GM18508 (cell line): ENCODE results near the gene NEIL1.

Experiments
- ATAC-seq: cut with Tn5 transposase; IDR thresholded peaks from one replicate; pipeline ENCODE4 v1.9.1; 2021; ENCODE audit warnings: moderate number of reproducible peaks; ENCODE audit not compliant: insufficient read depth, unreplicated experiment

The NEIL1 gene

DNA sequence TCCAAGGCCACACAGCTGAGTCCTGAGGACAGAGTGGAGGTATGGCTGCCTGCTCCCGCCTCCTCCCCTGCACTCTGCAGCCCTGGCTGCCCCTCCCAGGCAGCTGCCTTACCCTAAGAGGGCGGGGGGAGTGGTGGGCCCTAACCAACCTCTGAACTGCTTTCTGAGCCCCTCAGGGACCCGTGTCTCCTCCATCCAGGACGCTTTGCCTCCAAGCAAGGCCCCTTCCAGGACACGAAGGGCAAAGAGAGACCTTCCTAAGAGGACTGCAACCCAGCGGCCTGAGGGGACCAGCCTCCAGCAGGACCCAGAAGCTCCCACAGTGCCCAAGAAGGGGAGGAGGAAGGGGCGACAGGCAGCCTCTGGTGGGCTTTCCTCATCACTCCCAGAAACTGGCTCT lies 7.6 kb downstream of the NEIL1 start:
- no peak for ATAC-seq

DNA sequence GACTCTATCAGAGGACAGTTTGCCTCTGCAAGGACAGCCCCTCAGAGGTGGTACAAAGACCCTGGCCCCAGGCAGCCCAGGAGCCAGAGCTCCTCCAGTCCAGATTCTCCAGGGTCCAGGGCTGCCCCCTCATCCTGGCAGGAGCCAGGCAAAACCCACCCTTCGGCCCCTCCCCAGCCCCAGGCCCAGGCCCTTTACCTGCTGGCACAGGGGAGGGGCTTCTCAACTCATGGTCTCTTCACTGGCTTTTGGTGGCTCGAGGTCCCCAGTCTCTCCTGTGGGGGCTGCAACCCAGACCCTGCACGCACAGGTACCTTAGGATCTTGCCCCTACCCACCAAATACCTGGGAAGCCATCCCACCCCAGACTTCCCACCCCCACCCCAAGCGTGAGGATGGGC lies 8.5 kb downstream of the NEIL1 start:
- ATAC-seq = no peak

DNA sequence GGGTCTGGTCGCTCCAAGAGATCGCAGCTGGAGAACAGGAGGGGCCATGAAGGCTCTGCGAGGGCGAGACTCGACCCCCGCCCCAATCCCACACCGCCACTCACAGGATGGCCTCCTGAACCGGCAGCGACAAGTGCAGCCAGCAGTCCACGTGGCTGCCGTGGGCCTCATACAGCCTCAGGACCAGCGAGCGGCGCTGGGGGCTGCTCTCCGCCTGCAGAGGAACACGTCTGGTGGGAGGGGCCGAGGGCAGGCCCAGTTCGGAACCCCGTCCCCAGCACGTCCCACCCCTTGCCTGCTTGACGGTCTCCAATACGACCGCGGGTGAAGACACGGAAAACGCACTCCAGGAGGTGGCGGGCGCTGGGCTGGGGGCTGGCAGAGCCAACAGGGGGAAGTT lies 9.2 kb downstream of the NEIL1 start:
- no peak for ATAC-seq

DNA sequence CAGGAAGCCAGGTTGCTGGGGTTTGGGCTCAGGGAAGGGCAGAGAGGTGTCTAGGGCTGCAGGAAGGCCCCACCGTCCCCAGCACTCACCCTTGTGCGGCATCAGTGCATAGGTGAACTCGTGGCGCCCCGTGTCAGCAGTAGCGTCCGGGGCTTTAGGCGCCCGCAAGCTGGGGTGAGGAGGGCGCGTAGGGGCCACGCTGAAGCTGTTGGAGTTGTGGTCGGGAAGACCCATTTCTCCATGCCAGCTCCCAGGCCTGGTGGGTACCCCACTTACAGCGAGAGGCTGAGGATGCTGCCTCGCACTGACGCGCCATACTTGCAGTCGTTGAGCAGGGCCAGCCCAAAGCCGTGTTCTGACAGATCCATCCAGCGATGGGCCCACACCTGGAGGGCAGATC lies 9.7 kb downstream of the NEIL1 start:
- ATAC-seq = no peak

DNA sequence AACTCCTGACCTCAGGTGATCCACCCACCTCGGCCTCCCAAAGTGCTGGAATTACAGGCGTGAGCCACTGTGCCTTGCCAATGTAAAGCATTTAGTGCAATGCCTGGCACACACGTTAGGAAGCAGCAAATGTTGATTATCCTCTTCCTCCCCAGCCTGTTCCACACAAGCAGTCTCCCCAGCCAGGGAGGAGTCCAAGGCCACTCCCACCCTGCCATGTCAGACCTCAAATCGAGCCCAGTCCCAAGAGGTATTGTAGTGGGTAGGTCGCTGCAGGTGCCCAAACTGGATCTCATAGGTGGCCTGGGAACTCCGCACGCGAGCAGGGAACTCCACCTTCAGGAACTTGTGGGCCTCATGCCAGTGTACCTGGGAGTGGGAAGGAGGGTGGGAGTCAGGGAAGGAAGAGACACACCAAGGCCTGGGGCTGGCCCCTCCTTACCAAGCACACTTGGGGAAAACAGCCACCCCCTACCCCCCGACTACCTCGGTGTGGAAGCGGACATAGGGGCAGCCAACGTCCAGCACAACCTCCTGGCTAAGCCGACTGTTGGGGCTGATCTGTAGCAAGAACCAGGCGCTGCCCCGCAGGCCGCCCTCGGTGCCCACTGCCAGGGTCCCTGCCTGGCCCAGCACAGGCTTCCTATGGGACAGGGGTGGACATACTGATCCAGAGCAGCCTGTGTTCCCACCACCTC lies 11.3 kb downstream of the NEIL1 start:
- no peak for ATAC-seq

DNA sequence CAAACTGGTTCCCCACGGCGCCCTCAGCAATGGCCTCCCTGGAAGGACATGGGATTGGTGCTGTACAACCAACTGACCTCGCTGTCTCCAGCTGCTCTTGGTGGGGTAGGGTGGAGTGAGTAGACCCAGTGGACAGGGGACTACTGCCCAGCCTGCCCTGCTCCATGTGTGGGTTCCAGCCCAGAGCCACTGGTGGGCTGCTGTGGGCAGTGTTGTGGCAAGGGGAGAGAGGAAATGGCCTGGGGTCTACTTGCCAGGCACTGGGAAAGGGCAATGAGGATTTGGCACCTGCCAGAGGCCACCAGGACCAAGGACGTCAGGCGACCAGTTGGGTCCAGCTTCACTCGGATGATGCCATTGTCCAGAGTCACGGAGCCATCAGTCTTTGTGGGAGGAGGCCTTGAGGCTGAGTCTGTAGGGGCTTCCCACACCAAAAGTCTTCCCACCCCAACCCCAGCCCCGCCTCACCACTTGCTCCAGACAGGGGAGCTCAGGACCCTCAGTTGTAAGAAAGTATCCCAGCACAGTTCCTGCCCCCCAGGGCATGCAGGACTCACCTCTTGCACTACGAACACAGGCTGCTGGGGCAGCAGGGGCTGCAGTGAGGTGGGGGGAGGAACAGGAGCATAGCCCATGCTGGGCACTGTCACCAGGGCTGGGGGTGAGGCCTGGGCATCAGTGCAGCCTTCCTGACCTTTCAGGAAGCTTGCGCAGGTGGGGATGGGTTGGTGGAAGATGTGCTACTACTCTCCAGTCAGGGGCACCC lies 12.1 kb downstream of the NEIL1 start:
- no peak for ATAC-seq

DNA sequence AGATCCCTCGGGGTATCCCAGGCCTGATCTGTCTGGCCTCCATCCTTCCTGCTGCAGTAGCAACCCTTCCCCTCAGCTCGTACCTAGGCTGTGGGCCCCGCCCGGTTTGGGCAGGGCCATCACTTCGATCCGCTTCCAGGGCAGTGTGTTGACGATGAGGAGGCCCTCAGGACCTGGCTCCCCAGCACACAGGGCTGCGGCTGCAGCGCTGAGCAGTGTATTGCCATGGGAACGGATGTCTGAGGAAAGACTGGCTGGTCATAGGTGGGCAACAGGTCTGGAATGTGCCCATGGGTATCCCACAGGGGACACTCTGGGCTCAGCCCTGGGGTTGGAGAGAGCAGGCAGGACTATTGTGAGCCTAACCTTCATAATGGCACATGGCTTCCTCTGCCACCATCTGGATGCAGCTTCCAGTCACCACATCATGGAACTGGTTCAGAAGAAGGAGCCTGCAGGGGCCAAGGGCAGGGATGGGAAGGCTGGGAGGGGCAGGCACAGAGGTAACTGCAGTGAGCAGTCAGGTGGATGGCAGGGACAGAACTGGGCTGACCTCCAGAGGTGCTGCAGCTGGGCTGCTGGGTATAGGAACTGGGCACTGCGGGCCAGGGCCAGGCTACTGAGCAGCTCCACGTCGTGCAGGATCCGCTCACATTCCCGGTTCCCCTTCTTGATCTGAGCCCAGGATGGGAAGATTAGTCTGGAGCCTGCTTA lies 12.9 kb downstream of the NEIL1 start:
- ATAC-seq = no peak

DNA sequence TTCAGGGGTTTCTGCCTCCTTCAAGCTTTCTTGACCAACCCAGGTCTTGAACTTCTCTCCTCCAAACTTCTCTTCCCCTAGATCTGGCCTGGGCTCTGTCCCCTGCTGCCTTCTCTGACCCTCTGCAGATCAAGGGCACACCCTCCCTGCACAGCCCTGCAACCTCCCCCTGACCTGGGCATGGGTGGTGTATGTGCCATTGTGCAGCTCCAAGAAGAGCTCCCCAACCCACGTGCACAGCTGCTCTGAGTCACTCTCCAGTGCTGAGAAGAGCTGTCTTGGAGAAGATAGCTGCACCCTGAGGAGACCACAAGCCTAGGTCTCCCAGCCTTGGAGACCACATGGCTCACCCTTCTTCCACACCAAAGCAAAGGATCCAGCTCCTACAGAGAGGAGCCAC lies 13.6 kb downstream of the NEIL1 start:
- no peak for ATAC-seq

DNA sequence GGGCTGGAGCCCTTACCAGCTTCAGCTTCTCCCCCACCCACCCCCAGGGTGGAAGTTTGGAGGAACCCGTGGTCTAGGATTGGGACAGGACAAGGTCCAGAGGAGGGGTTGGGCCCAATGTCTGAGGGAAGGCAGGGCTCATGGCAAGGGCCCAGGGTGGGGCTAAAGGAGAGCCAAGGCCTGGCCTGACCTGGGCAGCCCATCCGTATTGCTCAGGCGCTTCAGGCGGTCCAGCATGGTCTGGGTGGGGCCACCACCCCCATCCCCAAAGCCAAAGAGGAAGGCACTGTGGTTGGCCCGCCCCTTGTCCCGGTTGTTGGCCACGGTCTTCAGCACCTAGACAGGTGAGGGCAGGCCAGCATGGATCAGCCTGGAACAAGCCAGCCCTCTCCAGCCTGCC lies 14.0 kb downstream of the NEIL1 start:
- ATAC-seq = no peak

DNA sequence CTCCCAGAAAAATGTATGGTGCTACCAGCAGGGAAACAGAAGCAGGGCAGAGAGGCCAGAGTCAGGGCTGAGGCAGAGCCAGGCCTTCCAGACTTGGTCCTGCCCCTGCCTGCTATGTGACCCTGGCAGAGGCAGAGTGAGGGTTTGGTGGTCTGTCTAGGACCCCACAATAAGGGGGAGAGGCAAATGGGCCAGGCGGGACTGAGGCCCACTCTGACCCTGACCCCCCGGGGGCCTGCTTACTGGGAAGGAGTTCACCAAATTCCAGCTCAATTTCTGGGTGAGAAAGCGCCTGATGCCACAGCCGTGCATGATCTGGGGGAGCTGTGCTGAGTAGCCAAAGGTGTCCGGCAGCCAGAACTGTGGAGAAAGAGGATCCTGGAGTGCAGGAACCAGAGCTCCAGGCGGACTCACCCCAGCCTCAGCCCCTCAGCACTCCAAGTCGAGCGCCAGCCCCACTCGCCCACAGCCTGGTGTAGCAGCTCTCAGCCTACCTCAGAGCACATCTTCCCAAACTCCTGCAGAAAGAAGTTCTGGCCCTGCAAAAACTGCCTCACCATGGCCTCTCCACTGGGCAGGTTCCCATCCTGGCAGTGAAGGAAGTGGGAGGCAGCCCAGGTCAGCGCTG lies 14.6 kb downstream of the NEIL1 start:
- ATAC-seq = no peak

DNA sequence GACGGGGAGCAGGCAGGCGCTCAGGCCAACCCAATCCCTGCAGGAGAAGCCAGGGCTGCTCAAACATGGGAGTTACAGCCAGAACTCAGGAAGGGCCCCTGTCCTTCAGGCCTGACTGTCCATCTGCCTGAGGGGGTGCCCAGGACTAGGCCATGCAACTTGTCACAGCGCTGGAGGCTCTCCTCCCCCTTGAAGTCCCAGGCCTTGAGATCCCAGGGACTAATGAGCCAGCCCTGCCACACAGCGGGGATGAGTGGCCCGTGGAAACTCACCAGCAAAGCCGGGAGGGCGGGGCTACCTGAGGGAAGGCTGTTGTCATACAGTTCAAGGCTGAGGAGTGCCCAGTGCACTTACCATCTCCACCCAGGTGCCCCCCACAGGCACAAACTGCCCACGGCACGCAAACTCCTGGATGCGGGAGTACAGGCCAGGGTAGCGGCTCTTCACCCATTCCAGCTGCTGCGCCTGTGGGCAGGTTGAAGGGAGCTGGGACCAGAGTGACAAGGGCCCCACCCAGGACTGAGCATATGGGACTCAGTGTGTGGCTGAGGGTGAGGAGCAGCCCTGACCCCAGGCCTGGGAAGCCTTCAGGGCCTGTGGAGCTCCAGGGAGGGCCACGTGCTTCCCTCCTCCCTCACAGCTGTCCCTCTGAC lies 15.3 kb downstream of the NEIL1 start:
- no peak for ATAC-seq

DNA sequence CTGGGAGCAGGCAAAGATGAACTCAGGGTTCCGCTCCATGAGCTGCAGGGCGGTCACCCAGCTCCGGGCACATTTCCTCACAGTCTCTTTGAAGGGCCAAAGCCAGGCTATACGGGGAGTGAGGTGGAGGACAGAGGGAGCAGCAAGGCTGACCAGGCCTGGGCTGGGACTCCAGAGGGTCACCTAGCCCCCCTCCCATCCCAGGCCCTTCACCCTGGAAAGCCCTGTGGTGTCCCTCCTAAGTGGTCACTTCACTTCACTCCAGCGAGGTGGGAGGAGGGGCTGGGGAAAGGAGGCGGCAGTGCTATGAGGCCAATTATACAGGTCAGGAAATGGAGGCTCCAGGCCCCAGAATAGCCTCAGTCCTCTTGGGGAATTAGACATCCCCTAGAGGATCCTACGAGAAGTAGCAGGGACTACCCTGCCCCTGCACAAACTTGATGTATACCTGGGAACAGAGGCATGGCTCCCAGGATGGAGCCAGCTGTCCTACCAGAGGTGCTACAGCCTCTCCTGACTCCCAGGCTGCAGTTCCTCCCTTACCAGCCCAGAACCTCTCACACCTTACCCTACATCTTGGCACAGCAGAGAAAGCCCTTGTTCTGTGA lies 15.9 kb downstream of the NEIL1 start:
- ATAC-seq = no peak

DNA sequence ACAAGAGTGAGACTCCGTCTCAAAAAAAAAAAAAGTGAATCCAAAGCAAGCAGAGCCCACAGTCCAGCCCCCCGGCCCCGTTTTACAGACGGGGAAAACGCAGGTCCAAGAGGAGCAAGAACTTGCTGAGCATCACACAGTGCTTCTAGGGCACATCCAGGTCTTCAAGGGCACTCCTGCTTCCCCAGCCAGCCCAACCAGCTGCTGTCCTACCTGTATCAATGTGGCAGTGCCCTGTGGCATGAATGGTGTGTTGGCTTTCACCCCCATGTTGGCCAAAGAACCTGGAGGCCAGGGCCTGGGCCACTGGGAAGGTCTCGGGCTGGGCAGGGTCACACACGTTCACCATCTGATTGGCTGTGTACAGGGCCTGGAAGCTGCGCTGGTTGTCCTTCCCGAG lies 16.9 kb downstream of the NEIL1 start:
- no peak for ATAC-seq

DNA sequence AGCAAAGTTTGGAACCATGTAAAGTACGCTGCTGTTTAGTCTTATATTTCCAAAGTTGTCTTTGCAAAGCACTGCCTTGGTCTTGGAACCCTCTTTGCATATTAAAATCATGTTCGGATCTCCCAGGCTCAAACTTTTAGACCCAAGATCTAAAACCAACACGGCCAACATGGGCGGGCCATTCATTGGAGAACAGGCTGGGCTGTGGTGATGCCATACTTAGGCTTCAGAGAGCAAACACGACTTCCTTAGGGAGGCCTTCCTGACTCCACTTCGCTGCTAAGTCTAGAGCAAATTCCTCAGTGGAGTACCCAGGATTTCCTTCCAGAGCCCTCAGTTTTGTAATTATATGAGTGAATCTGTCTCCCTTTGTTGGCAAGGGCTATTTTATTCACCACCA lies 18.0 kb downstream of the NEIL1 start:
- ATAC-seq = no peak

DNA sequence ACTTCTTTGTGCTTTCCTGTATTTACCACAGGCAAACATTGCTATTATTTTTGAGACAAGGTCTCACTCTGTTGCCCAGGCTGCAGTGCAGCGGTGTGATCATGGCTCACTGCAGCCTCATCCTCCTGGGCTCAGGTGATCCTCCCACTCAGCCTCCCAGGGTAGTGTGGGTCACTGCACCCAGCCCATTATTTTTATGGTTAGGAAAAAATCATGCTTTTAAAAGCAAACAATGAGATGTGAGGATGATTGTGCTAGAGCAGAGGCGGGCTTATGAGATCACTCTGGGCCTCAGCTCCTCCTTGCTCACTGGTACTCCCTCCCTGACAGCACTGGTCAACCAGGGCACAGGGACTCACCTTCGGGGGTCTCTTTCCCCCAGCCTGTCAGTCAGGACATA lies 19.3 kb downstream of the NEIL1 start:
- no peak for ATAC-seq

DNA sequence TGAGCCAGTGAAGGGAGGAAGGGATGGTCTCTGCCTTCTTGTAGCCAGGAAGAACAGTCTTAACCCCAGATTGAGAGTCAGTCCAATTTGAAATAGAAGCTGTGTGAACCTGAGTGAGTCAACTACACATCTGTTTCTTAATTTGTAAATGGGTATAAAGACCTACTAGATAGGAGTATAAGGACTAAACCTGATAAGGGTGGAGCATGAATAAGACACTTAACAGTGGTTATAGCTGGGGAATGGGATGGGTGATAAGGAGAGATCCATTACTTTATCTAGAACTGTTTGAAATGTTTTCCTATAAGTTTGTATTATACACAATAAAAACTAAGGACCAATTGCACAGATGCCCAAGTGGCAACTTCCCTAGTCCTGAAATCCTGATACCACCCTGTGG lies 20.2 kb downstream of the NEIL1 start:
- no peak for ATAC-seq

DNA sequence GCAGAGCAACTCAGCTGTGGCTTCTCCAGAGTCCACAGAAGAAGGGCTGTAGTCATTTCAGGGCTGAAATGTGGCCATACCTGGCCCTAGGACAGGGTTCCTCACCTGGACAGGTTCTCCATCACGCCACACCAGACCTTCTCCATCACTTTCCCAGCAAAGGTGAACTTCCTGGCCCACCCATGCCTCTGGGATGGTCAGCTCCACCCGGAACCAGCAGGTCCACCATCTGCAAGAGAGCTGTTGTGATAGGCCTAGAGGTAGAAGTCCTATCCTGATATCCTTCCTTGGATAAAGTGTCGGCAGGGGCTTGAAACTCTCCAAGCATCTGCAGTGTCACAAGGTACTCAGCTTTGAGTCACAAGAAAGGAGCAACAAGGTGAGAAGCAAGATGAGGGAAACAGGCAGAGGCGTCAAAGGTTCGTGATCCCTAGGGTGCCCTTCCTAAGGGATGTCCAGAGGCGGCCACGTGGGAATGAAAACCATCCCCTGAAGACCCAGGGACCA lies 20.6 kb downstream of the NEIL1 start:
- no peak for ATAC-seq

DNA sequence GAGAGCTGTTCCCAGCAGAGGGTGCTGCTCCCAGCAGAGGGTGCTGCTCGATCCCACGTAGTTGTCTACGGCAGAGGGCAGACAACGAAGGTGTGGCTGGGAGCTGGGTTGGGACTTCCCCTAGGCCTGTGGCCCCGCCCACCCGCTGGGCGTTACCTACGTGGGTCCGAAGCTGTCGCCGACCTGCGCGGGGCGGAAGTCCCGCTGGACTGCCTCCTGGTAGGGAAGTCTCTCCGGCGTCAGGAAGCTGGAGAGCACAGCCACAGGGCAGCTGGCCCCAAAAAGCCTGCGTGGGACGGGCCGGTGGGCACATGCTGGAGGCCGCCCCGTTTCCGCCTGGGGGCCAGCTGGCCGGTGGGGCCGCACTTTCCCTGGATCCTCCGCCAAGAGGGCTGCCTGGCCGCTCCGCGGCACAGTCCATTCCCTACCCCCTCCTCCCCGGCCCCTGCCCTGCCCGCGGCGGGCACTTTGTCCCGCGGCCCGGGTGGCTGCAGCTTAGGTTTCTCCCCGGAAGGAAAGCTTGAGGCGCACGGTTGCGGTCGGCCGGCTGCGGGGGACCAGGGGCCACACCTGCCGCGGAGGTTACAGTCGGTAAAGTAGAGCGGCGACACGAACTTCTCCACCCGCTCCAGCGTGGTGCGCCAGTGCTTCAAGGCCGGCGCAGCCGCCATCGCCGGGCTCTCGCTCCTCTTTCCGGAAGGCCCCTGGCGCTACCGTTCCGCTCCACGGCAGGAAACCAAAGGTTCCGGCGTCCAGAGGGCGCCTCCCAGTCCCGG lies 21.3 kb downstream of the NEIL1 start, which contains the start of gene MAN2C1:
MAN2C1 (minus strand) TSS at position 695 of the 776 bp plus-strand sequence; CDS start at position 671, 24 bp downstream.
- peak; percentile 80 for ATAC-seq

DNA sequence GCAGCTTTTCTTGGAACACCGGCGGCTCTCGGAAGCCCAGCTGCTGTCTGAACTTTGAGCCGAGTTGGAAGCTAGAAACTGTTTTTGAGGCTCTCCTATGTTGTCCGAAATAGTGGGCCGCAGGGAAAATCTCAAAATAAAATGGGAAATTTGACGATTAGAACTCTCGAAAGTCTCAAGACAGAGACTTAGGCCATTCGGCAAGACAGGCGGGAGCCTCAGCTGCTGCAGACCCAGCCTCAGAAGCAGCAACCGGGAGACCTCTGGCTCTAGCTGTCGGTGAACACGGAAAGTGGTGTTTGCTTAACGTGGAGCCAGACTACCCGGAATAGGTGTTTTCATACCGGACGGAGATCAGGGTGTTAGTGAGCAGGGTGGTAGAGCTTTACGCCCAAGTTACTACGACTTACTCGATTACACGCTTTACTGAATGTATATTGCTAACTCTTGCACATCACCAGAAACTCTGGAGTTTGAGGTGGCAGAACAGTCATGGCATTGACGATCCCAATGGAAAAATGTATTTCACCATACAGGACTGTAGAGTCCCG lies 21.9 kb downstream of the NEIL1 start:
- ATAC-seq = no peak
